IMR-90 (cell line): ENCODE measurements around the gene FER. TPM values are rescaled to one million over a fixed set of nuclear protein-coding genes. Genes with fewer than 3 reads are reported as not detected.

ENCODE experiments used
- ATAC-seq: fragments of 200-7000 bp; cut with Tn5 transposase; 2 replicates; pipeline ENCODE4 v1.9.1; 2020; ENCODE audit warnings: low read depth, mild to moderate bottlenecking, moderate library complexity
- BruUV-seq: library from RNA; stranded (reverse); fragments of 400-500 nt; replicated peaks from 2 replicates; lab custom pipeline; 2021; lab: Mats Ljungman, UMichigan
- CTCF ChIA-PET: fragments of 300-600 bp; formaldehyde crosslinking; extraction: SDS; loops from one replicate; lab custom pipeline; 2021; ENCODE audit warnings: antibody characterized with exemption; lab: Yijun Ruan, JAX
- POLR2A ChIA-PET: fragments of 300-600 bp; sonication (Branson Sonifier 250); formaldehyde crosslinking; loops from one replicate; lab custom pipeline; 2022; ENCODE audit warnings: antibody characterized with exemption; ENCODE audit not compliant: unreplicated experiment; lab: Charles Lee
- DNase-seq: peaks from one replicate; pipeline ENCODE4 v3.0.0; 2013
- H2AFZ ChIP-seq: replicated peaks from 2 replicates; pipeline ENCODE3; 2013; ENCODE audit warnings: low read length, mild to moderate bottlenecking; ENCODE audit not compliant: poor library complexity
- H2AK5ac ChIP-seq: 2 replicates; pipeline ENCODE4 v1.6.1; 2013; ENCODE audit warnings: low read depth, low read length, inconsistent platforms
- H2AK9ac ChIP-seq: replicated peaks from 2 replicates; pipeline ENCODE3; 2013; ENCODE audit warnings: mild to moderate bottlenecking, low read depth, low read length, moderate library complexity; ENCODE audit not compliant: poor library complexity
- H2BK120ac ChIP-seq: 2 replicates; pipeline ENCODE4 v1.6.1; 2013; ENCODE audit warnings: low read depth, low read length, inconsistent platforms
- H2BK15ac ChIP-seq: 3 replicates; pipeline ENCODE4 v1.6.1; 2013; ENCODE audit warnings: low read depth, low read length, inconsistent platforms
- H2BK20ac ChIP-seq: 2 replicates; pipeline ENCODE4 v1.6.1; 2013; ENCODE audit warnings: low read depth, mild to moderate bottlenecking, inconsistent platforms, low read length, moderate library complexity
- H2BK5ac ChIP-seq: 2 replicates; pipeline ENCODE4 v1.6.1; 2013; ENCODE audit warnings: mild to moderate bottlenecking, low read depth, low read length, inconsistent platforms; ENCODE audit not compliant: poor library complexity, severe bottlenecking
- H3K14ac ChIP-seq: replicated peaks from 2 replicates; pipeline ENCODE4 v1.6.1; 2013; ENCODE audit warnings: low read depth, low read length, inconsistent platforms
- H3K18ac ChIP-seq: 2 replicates; pipeline ENCODE4 v1.6.1; 2013; ENCODE audit warnings: low read depth, low read length, control low read depth
- H3K23ac ChIP-seq: 2 replicates; pipeline ENCODE4 v1.6.1; 2013; ENCODE audit warnings: low read depth, low read length, inconsistent platforms
- H3K27ac ChIP-seq: 2 replicates; pipeline ENCODE4 v1.5.1; 2013; ENCODE audit warnings: mild to moderate bottlenecking, control low read depth, low read length; ENCODE audit not compliant: insufficient read depth
- H3K27me3 ChIP-seq: 2 replicates; pipeline ENCODE4 v1.6.1; 2013; ENCODE audit warnings: low read length; ENCODE audit not compliant: control insufficient read depth, insufficient read depth
- H3K36me3 ChIP-seq: 2 replicates; pipeline ENCODE4 v1.6.1; 2013; ENCODE audit warnings: low read length, mixed read lengths; ENCODE audit not compliant: control insufficient read depth, insufficient read depth
- H3K4ac ChIP-seq: 2 replicates; pipeline ENCODE4 v1.6.1; 2013; ENCODE audit warnings: low read depth, low read length, inconsistent platforms
- H3K4me1 ChIP-seq: 2 replicates; pipeline ENCODE4 v1.6.1; 2013; ENCODE audit warnings: low read length, mixed read lengths; ENCODE audit not compliant: control insufficient read depth, insufficient read depth
- H3K4me2 ChIP-seq: 2 replicates; pipeline ENCODE4 v1.6.1; 2013; ENCODE audit warnings: low read depth, mild to moderate bottlenecking, control low read depth, low read length, moderate library complexity
- H3K4me3 ChIP-seq: 2 replicates; pipeline ENCODE4 v1.5.1; 2013; ENCODE audit warnings: low read depth, mild to moderate bottlenecking, control low read depth, low read length, moderate library complexity; ENCODE audit not compliant: insufficient read depth
- H3K56ac ChIP-seq: 2 replicates; pipeline ENCODE4 v1.6.1; 2013; ENCODE audit warnings: low read length, inconsistent platforms; ENCODE audit not compliant: insufficient read depth; ENCODE audit errors: extremely low read depth
- H3K79me1 ChIP-seq, 2 experiments: 2 replicates each; pipeline ENCODE4 v1.6.1; 2013; ENCODE audit warnings: low read length in 2 of 2, inconsistent platforms in 1 of 2, low read depth in 1 of 2
- H3K9ac ChIP-seq: 2 replicates; pipeline ENCODE4 v1.6.1; 2013; ENCODE audit warnings: low read depth, low read length, control low read depth
- H3K9me1 ChIP-seq: 2 replicates; pipeline ENCODE4 v1.6.1; 2013; ENCODE audit warnings: low read length, inconsistent platforms; ENCODE audit not compliant: insufficient read depth
- H3K9me3 ChIP-seq: 2 replicates; pipeline ENCODE4 v1.6.1; 2013; ENCODE audit warnings: low read length; ENCODE audit not compliant: control insufficient read depth, insufficient read depth
- H4K20me1 ChIP-seq: 2 replicates; pipeline ENCODE4 v1.6.1; 2013; ENCODE audit warnings: low read length, inconsistent platforms; ENCODE audit not compliant: insufficient read depth
- H4K5ac ChIP-seq: 2 replicates; pipeline ENCODE4 v1.6.1; 2013; ENCODE audit warnings: mild to moderate bottlenecking, low read depth, low read length, control low read depth
- H4K8ac ChIP-seq, 2 experiments: 2 replicates each; pipeline ENCODE4 v1.6.1; 2013; ENCODE audit warnings: low read depth in 2 of 2, low read length in 2 of 2, control low read depth in 1 of 2, inconsistent platforms in 1 of 2
- H4K91ac ChIP-seq: 2 replicates; pipeline ENCODE4 v1.6.1; 2013; ENCODE audit warnings: low read depth, low read length, inconsistent platforms; ENCODE audit not compliant: insufficient read depth
- CEBPB ChIP-seq: IDR thresholded peaks from 2 replicates; pipeline ENCODE4 v1.6.1; 2012; ENCODE audit warnings: low read depth, low read length, improper control_type of control experiment
- ELK1 ChIP-seq: fragments of 150-350 bp; IDR thresholded peaks from 2 replicates; pipeline ENCODE4 v1.6.1; 2016; ENCODE audit warnings: low read depth, mild to moderate bottlenecking, low read length, moderate library complexity, borderline replicate concordance
- RFX5 ChIP-seq: IDR thresholded peaks from 2 replicates; pipeline ENCODE4 v1.8.0; 2012; ENCODE audit warnings: low read depth, mild to moderate bottlenecking, low read length, moderate library complexity
- USF2 ChIP-seq: fragments of 150-350 bp; IDR thresholded peaks from 2 replicates; pipeline ENCODE4 v1.6.1; 2017; ENCODE audit warnings: mild to moderate bottlenecking, antibody characterized with exemption, low read length, low read depth
- dilution Hi-C: fragments of 300-500 bp; cut with HindIII; formaldehyde crosslinking; loops from one replicate; pipeline ENCODE4 v1.14.3; 2018; ENCODE audit warnings: low sequenced_read_pairs; ENCODE audit not compliant: unreplicated experiment
- in situ Hi-C: fragments of 300-500 bp; cut with MboI; formaldehyde crosslinking; loops from 3 replicates; pipeline ENCODE4 v1.14.3; 2019; ENCODE audit warnings: low sequenced_read_pairs, inconsistent platforms, mixed read lengths
- intact Hi-C: fragments of 100-400 bp; cut with micrococcal nuclease; formaldehyde crosslinking; loops from 2 replicates; pipeline ENCODE4 v1.10.0; 2022
- polyA plus RNA-seq, 3 experiments: library from polyadenylated mRNA; depleted of rRNA; stranded (reverse); fragments of >200 nt; gene quantifications; 2 replicates each; pipeline ENCODE4 v1.2.3, GENCODE V29; 2012; ENCODE audit warnings: low replicate concordance in 1 of 3
- total RNA-seq: library from RNA; depleted of rRNA; stranded (reverse); fragments of >200 nt; gene quantifications from 2 replicates; pipeline ENCODE4 v1.2.3, GENCODE V29; 2012

Gene FER
- total and polyA plus RNA-seq, 2 of the 4 experiments (the other 2 are of a cell fraction): 3.5 to 32.4 TPM

DNA sequence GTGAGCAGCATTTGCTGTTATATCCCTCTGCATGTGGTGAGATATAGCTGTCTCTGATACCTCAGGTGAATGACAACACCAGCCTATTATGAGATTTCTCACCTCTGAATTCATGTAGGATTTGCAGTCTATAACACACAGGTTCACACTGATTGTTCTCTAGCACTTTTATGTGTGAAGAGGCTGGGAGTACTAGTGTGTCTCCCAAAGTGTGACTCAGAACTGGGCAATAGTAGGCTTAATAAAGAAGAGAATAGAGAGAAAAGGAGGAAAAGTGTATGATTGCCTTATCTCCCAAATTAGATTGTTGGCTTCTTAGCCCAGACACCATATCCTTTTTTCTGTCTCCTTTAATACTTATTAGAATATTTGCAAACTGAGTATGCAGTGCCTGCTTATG lies 430.1 kb downstream of the FER start:
- DNase-seq: no peak
- Histone ChIP-seq H3K4me1 (no peaks in the 10 kb centered on the region), H3K9ac (no peak overlapping the region), H2BK120ac (no peak overlapping the region), H3K18ac (no peak overlapping the region), H2AK5ac (no peak overlapping the region), H3K79me1 (no peaks in the 10 kb centered on the region), H4K20me1 (no peaks in the 10 kb centered on the region), H2BK15ac (no peak overlapping the region), H3K36me3 (no peaks in the 10 kb centered on the region), H2AFZ (no peak overlapping the region), H3K23ac (no peak overlapping the region), H3K14ac (no peak overlapping the region), H3K4me3 (no peak overlapping the region), H3K27me3 (no peaks in the 10 kb centered on the region), H4K5ac (no peak overlapping the region), H2BK5ac (no peak overlapping the region), H3K27ac (no peak overlapping the region), H3K9me3 (no peaks in the 10 kb centered on the region), H3K56ac (no peak overlapping the region), H4K8ac (no peak overlapping the region), H3K4ac (no peak overlapping the region), H4K91ac (no peak overlapping the region), H2AK9ac (no peak overlapping the region), H3K4me2 (no peak overlapping the region), H3K9me1 (no peaks in the 10 kb centered on the region), H2BK20ac (no peak overlapping the region)
- ChIA-PET POLR2A (no interaction called here), CTCF (no interaction called here)
- no peak for TF ChIP-seq CEBPB
- no peak for TF ChIP-seq USF2
- no peak for TF ChIP-seq RFX5
- no peak for TF ChIP-seq ELK1
- in situ Hi-C loops: no loop called here
- dilution Hi-C loops: no loop called here
- intact Hi-C loops: no loop called here
- BruUV-seq: no TSS peak
- ATAC-seq: no peak
